Nephron progenitor cell (in vitro differentiated cells): Measurements from ENCODE around the gene SPDEF.

ENCODE experiments used
- DNase-seq: peaks from one replicate; pipeline ENCODE4 v3.0.0; 2021
- H3K27ac Mint-ChIP-seq: 2 replicates; pipeline ENCODE4 v1.8.0; 2021; ENCODE audit warnings: mild to moderate bottlenecking, moderate library complexity, mixed read lengths
- H3K27me3 Mint-ChIP-seq: 2 replicates; pipeline ENCODE4 v1.8.0; 2021; ENCODE audit warnings: mild to moderate bottlenecking, low read depth, mixed read lengths; ENCODE audit not compliant: poor library complexity
- H3K36me3 Mint-ChIP-seq: 2 replicates; pipeline ENCODE4 v1.8.0; 2021; ENCODE audit warnings: low read depth, mixed read lengths
- H3K4me1 Mint-ChIP-seq: 2 replicates; pipeline ENCODE4 v1.8.0; 2021; ENCODE audit warnings: mixed read lengths
- H3K4me3 Mint-ChIP-seq: 2 replicates; pipeline ENCODE4 v1.8.0; 2021; ENCODE audit warnings: mild to moderate bottlenecking, moderate library complexity, mixed read lengths
- H3K9me3 Mint-ChIP-seq: 2 replicates; pipeline ENCODE4 v1.8.0; 2021; ENCODE audit warnings: mild to moderate bottlenecking, moderate library complexity, mixed read lengths
- TF ChIP-seq, protein P1 (sequence below): fragments of 200-600 bp; sonication (generic); IDR thresholded peaks from 2 replicates; pipeline ENCODE4 v1.5.0; 2021; ENCODE audit warnings: antibody characterized with exemption

SPDEF gene

DNA sequence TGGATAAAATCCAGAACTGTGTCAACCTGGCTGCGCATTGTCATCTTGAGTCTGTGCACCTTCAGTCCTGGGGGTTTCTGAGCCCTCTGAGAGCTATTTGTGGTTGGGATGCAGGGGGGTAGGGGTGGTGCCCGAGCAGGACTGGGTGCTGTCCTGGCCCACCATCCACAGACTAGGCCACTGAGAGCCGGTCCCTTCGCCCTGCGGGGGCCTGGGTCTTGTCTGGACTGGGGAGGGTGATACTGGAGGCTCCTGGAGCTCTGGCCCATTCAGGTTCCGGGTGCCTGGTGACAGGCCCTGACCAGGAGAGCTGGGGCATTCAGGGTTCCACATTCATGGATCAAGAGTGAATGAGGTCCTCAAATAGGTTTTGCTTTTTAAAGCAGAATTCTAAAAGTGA is 20.9 kb downstream of the SPDEF start:
- TF ChIP-seq, protein P1, sequence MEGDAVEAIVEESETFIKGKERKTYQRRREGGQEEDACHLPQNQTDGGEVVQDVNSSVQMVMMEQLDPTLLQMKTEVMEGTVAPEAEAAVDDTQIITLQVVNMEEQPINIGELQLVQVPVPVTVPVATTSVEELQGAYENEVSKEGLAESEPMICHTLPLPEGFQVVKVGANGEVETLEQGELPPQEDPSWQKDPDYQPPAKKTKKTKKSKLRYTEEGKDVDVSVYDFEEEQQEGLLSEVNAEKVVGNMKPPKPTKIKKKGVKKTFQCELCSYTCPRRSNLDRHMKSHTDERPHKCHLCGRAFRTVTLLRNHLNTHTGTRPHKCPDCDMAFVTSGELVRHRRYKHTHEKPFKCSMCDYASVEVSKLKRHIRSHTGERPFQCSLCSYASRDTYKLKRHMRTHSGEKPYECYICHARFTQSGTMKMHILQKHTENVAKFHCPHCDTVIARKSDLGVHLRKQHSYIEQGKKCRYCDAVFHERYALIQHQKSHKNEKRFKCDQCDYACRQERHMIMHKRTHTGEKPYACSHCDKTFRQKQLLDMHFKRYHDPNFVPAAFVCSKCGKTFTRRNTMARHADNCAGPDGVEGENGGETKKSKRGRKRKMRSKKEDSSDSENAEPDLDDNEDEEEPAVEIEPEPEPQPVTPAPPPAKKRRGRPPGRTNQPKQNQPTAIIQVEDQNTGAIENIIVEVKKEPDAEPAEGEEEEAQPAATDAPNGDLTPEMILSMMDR = no peak
- Mint-ChIP-seq H3K4me3 (no peak overlapping the region), H3K27ac (no peak overlapping the region), H3K9me3 (no peaks in the 10 kb centered on the region), H3K4me1 (peaks cover 40% of the 10 kb centered on the region), H3K36me3 (no peaks in the 10 kb centered on the region), H3K27me3 (peaks cover 13% of the 10 kb centered on the region)
- no peak for DNase-seq

DNA sequence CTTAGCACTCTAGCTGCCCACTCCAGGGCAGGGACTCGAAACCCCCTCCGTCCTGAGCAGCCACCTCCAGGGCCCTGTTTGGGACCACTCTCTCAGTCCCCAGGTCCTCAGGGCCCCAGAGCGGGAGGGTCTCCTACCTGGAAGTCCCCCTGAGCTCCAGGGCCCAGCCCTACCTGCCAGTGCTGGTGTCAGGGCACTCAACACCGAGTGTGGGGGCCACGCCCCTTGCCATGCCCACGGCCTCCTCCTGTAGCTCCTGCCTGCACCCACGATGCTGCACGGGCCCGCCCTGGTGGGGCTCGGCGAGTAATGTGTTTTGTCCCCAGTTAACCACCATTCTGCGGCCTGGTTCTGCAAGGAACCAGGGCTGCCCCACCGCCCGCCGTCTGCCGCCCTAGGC is 21.5 kb downstream of the SPDEF start:
- TF ChIP-seq, protein P1 = no peak
- H3K4me1 Mint-ChIP-seq = peaks cover 40% of the 10 kb centered on the region
- no peaks in the 10 kb centered on the region for H3K36me3 Mint-ChIP-seq
- H3K9me3 Mint-ChIP-seq = no peaks in the 10 kb centered on the region
- H3K27me3 Mint-ChIP-seq = peaks cover 17% of the 10 kb centered on the region
- H3K27ac Mint-ChIP-seq = no peak overlapping the region
- H3K4me3 Mint-ChIP-seq = no peak overlapping the region
- DNase-seq = no peak

DNA sequence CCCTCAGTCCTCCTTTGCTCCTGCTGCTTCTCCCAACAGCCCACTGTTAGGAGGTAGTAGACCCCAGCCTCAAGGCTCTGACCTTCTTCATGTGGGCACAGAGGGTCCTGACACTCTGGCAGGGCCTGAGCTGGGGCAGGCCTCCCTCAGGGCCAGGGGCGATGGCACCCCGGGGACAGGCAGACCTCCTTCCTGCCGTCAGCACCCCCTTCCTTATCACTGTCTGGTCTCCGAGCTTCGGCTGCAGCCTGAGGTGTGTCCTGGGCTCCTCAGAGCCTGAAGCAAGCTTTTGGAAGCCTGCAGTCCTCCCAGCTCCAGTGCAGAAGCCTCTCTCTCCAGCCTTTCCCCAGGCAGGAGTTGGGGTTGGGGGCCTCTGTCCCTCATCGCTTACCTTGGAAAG is 22.0 kb downstream of the SPDEF start:
- H3K36me3 Mint-ChIP-seq = no peaks in the 10 kb centered on the region
- no peak overlapping the region for H3K27ac Mint-ChIP-seq
- DNase-seq = no peak
- peaks cover 23% of the 10 kb centered on the region for H3K27me3 Mint-ChIP-seq
- no peak overlapping the region for H3K4me3 Mint-ChIP-seq
- H3K9me3 Mint-ChIP-seq = no peaks in the 10 kb centered on the region
- peaks cover 46% of the 10 kb centered on the region for H3K4me1 Mint-ChIP-seq
- TF ChIP-seq, protein P1 = no peak

DNA sequence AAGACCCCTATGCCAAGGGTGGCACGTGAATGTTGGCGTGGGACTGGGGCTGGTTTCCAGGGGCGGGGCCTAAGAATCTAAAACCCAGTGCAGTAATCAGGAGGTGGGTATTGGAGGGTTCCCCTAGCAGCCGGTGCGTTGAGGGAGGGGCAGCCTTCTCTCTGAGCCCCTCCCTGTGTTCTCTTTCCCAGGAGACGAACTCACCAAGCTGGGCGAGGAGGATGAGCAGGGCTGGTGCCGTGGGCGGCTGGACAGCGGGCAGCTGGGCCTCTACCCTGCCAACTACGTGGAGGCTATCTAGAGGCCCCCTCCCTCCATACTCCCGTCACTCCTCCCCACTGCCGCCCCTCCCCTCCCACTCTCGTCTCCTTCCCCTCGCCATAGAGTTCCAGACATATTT is 23.9 kb downstream of the SPDEF start:
- no peak for DNase-seq
- H3K4me3 Mint-ChIP-seq = peak overlapping the region; percentile 89
- H3K4me1 Mint-ChIP-seq = peaks cover 56% of the 10 kb centered on the region
- no peaks in the 10 kb centered on the region for H3K36me3 Mint-ChIP-seq
- TF ChIP-seq, protein P1 = no peak
- peaks cover 29% of the 10 kb centered on the region for H3K27me3 Mint-ChIP-seq
- no peaks in the 10 kb centered on the region for H3K9me3 Mint-ChIP-seq
- no peak overlapping the region for H3K27ac Mint-ChIP-seq

DNA sequence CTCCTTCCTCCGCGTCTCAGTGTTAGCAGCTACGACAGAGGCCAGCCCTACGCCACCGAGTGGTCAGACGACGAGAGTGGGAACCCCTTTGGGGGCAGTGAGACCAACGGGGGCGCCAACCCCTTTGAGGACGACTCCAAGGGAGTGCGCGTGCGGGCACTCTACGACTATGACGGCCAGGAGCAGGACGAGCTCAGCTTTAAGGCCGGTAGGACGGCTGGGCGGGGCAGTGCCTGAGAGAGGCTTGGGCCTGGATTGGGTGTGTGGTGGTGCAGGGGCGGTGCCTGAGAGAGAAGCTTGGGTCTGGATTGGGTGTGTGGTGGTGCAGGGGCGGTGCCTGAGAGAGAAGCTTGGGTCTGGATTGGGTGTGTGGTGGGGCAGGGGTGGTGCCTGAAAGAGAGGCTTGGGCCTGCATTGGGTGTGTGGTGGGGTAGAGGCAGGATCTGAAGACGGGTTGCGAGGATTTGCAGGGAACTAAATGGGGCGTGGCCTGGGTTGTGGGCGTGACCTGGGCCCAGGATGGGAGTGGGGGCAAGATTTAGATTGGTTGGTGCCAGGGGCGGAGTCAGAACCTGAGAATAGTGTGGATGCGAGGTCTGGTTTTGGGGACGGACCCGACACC is 24.4 kb downstream of the SPDEF start:
- H3K9me3 Mint-ChIP-seq = no peaks in the 10 kb centered on the region
- peaks cover 51% of the 10 kb centered on the region for H3K4me1 Mint-ChIP-seq
- H3K27ac Mint-ChIP-seq = peak overlapping the region; percentile 42
- H3K36me3 Mint-ChIP-seq = no peaks in the 10 kb centered on the region
- peak overlapping the region; percentile 89 for H3K4me3 Mint-ChIP-seq
- TF ChIP-seq, protein P1 = no peak
- DNase-seq = peak; percentile 95
- H3K27me3 Mint-ChIP-seq = peaks cover 29% of the 10 kb centered on the region

DNA sequence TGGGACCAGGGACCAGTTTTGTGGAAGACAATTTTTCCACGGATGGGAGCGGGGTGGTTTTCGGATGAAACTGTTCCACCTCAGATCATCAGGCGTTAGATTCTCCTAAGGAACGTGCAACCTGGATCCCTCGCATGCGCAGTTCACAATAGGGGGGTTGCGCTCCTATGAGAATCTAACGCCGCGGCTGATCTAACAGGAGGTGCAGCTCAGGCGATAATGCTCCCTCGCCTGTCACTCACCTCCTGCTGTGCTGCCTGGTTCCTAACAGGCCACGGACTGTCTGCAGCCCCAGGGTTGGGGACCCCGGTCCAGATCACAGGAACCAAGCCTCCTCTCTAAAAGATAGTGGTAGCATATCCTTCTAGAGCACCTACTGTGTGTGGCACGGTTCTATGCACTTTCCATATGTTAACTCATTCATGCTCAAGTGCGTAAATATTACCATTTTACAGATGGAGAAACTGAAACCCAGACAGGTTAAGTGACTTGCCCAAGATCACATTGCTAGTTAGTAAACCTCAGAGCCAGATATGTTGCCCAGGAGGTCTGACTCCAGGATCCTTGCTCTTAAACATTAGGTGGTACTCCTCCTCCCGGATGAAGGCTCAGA is 25.3 kb downstream of the SPDEF start:
- H3K36me3 Mint-ChIP-seq = no peaks in the 10 kb centered on the region
- peaks cover 29% of the 10 kb centered on the region for H3K27me3 Mint-ChIP-seq
- DNase-seq = no peak
- peak overlapping the region; percentile 89 for H3K4me3 Mint-ChIP-seq
- TF ChIP-seq, protein P1 = no peak
- peak overlapping the region; percentile 42 for H3K27ac Mint-ChIP-seq
- H3K9me3 Mint-ChIP-seq = no peaks in the 10 kb centered on the region
- peaks cover 51% of the 10 kb centered on the region for H3K4me1 Mint-ChIP-seq
